Measurements from ENCODE around the gene OR8I2.
"Not testable (repeated sequence)": the region's sequence is repeated elsewhere in the genome, so short reads cannot be mapped to it uniquely, and the experiment has no call there.

Gene OR8I2

GRCh38 chr11:56093008-56093407 is at the start of gene OR8I2:
TSS of gene OR8I2 (plus strand) at chr11:56093308. CDS start at chr11:56093308, 0 bp downstream.
- no peak for DNase-seq (ENCODE audit: low spot score)

GRCh38 chr11:56045538-56045937 is 47.6 kb upstream of the OR8I2 start:
- DNase-seq (ENCODE audit: low spot score), result no peak

GRCh38 chr11:56048480-56048879 is 44.6 kb upstream of the OR8I2 start:
- no peak for DNase-seq (ENCODE audit: low spot score)

- no peak for DNase-seq (ENCODE audit: low spot score)
Measured at GRCh38 chr11:56049487-56049886, 43.6 kb upstream of the OR8I2 start.

GRCh38 chr11:56056366-56056765 is 36.7 kb upstream of the OR8I2 start:
- DNase-seq (ENCODE audit: low spot score), result not testable (repeated sequence)

GRCh38 chr11:56057661-56058237 is 35.4 kb upstream of the OR8I2 start:
- not testable (repeated sequence) for DNase-seq (ENCODE audit: low spot score)

GRCh38 chr11:56058260-56058780 is 34.8 kb upstream of the OR8I2 start:
- DNase-seq (ENCODE audit: low spot score), result not testable (repeated sequence)

GRCh38 chr11:56066980-56067379 is 26.1 kb upstream of the OR8I2 start:
- DNase-seq (ENCODE audit: low spot score), result no peak

- DNase-seq (ENCODE audit: low spot score), result no peak
Measured at GRCh38 chr11:56089697-56090096, 3.4 kb upstream of the OR8I2 start.

GRCh38 chr11:56103210-56103737 is 10.2 kb downstream of the OR8I2 start, which contains the start of gene OR8H2:
TSS of gene OR8H2 (plus strand) at chr11:56103687. CDS start at chr11:56105043, 1,356 bp downstream.
- DNase-seq (ENCODE audit: low spot score), result no peak

GRCh38 chr11:56122073-56122472 is 29.0 kb downstream of the OR8I2 start, which contains the start of gene OR8H3:
TSS of gene OR8H3 (plus strand) at chr11:56122373. CDS start at chr11:56122373, 0 bp downstream.
- no peak for DNase-seq (ENCODE audit: low spot score)

- DNase-seq (ENCODE audit: low spot score), result no peak
Measured at GRCh38 chr11:56140151-56140661, 47.1 kb downstream of the OR8I2 start, which contains the start of gene OR8J3. TSS of gene OR8J3 (minus strand) at chr11:56140201. CDS start at chr11:56137718, 2,483 bp downstream.

- not testable (repeated sequence) for DNase-seq (ENCODE audit: low spot score)
Measured at GRCh38 chr11:56143681-56144080, 50.6 kb downstream of the OR8I2 start.

Data from D341Med (cell line).